ENCODE results near the gene MARCHF10. TPM values are rescaled to one million over a fixed set of nuclear protein-coding genes. Genes with fewer than 3 reads are reported as not detected.
A peak's percentile ranks its signal among the peaks of the same experiment; 100 is the strongest.
"Not testable (repeated sequence)": the region's sequence is repeated elsewhere in the genome, so short reads cannot be mapped to it uniquely, and the experiment has no call there.

The MARCHF10 gene
- total RNA-seq, 1 experiment from 2014 or later = not detected

- TF ChIP-seq, protein P1, sequence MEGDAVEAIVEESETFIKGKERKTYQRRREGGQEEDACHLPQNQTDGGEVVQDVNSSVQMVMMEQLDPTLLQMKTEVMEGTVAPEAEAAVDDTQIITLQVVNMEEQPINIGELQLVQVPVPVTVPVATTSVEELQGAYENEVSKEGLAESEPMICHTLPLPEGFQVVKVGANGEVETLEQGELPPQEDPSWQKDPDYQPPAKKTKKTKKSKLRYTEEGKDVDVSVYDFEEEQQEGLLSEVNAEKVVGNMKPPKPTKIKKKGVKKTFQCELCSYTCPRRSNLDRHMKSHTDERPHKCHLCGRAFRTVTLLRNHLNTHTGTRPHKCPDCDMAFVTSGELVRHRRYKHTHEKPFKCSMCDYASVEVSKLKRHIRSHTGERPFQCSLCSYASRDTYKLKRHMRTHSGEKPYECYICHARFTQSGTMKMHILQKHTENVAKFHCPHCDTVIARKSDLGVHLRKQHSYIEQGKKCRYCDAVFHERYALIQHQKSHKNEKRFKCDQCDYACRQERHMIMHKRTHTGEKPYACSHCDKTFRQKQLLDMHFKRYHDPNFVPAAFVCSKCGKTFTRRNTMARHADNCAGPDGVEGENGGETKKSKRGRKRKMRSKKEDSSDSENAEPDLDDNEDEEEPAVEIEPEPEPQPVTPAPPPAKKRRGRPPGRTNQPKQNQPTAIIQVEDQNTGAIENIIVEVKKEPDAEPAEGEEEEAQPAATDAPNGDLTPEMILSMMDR (IDR thresholded peaks at IDR 0.05; ENCODE audit: unreplicated experiment) = peak; percentile 17
- H3K27me3 Mint-ChIP-seq (ENCODE audit: insufficient read depth, unreplicated experiment) = no peaks in the 10 kb centered on the region
- no peaks in the 10 kb centered on the region for H3K9me3 Mint-ChIP-seq (ENCODE audit: unreplicated experiment)
- no TSS peak for BruUV-seq (replicated peaks)
- intact Hi-C loops (cut with micrococcal nuclease) = no loop called here
- H3K36me3 Mint-ChIP-seq (ENCODE audit: insufficient read depth, unreplicated experiment) = no peaks in the 10 kb centered on the region
- no peak overlapping the region for H3K27ac Mint-ChIP-seq (ENCODE audit: low read depth, unreplicated experiment)
- POLR2A ChIA-PET = interaction anchor here (0.5 kb wide), 1 partner anchor 647 kb away, joined by 3 read pairs; no protein-coding TSS in a partner anchor
- DNase-seq (ENCODE audit: unreplicated experiment) = no peak
- no peak overlapping the region for H3K4me3 Mint-ChIP-seq (ENCODE audit: unreplicated experiment)
- no peaks in the 10 kb centered on the region for H3K4me1 Mint-ChIP-seq (ENCODE audit: insufficient read depth, unreplicated experiment)
- CTCF ChIA-PET = interaction anchor here (0.7 to 2.8 kb wide), 3 partner anchors 10 to 53 kb away, joined by 3 to 9 read pairs (median 5); no protein-coding TSS in a partner anchor
These were observed 115.2 kb downstream of the MARCHF10 start for GRCh38 chr17:62692721-62693431.

- Mint-ChIP-seq H3K9me3 (ENCODE audit: unreplicated experiment) (no peaks in the 10 kb centered on the region), H3K27me3 (ENCODE audit: insufficient read depth, unreplicated experiment) (no peaks in the 10 kb centered on the region), H3K4me3 (ENCODE audit: unreplicated experiment) (no peak overlapping the region), H3K36me3 (ENCODE audit: insufficient read depth, unreplicated experiment) (no peaks in the 10 kb centered on the region), H3K4me1 (ENCODE audit: insufficient read depth, unreplicated experiment) (no peaks in the 10 kb centered on the region), H3K27ac (ENCODE audit: low read depth, unreplicated experiment) (no peak overlapping the region)
- BruUV-seq (replicated peaks) = no TSS peak
- TF ChIP-seq, protein P1 (IDR thresholded peaks at IDR 0.05; ENCODE audit: unreplicated experiment) = no peak
- DNase-seq (ENCODE audit: unreplicated experiment) = no peak
- CTCF ChIA-PET = interaction anchor here (2.8 kb wide), 1 partner anchor 20 kb away, joined by 9 read pairs; no protein-coding TSS in a partner anchor
- intact Hi-C loops (cut with micrococcal nuclease) = no loop called here
- POLR2A ChIA-PET = no interaction called here
These were observed 115.9 kb downstream of the MARCHF10 start for GRCh38 chr17:62692159-62692651.

- H3K36me3 Mint-ChIP-seq (ENCODE audit: insufficient read depth, unreplicated experiment); intact Hi-C loops (cut with micrococcal nuclease); POLR2A ChIA-PET; H3K4me1 Mint-ChIP-seq (ENCODE audit: insufficient read depth, unreplicated experiment); H3K27me3 Mint-ChIP-seq (ENCODE audit: insufficient read depth, unreplicated experiment); H3K27ac Mint-ChIP-seq (ENCODE audit: low read depth, unreplicated experiment); H3K4me3 Mint-ChIP-seq (ENCODE audit: unreplicated experiment); BruUV-seq (replicated peaks); DNase-seq (ENCODE audit: unreplicated experiment); H3K9me3 Mint-ChIP-seq (ENCODE audit: unreplicated experiment): not testable (repeated sequence)
- CTCF ChIA-PET = interaction anchor here (0.7 to 2.8 kb wide), 3 partner anchors 9 to 26 kb away, joined by 3 to 9 read pairs (median 3); no protein-coding TSS in a partner anchor
These were observed 116.6 kb downstream of the MARCHF10 start for GRCh38 chr17:62691589-62691915.

DNA sequence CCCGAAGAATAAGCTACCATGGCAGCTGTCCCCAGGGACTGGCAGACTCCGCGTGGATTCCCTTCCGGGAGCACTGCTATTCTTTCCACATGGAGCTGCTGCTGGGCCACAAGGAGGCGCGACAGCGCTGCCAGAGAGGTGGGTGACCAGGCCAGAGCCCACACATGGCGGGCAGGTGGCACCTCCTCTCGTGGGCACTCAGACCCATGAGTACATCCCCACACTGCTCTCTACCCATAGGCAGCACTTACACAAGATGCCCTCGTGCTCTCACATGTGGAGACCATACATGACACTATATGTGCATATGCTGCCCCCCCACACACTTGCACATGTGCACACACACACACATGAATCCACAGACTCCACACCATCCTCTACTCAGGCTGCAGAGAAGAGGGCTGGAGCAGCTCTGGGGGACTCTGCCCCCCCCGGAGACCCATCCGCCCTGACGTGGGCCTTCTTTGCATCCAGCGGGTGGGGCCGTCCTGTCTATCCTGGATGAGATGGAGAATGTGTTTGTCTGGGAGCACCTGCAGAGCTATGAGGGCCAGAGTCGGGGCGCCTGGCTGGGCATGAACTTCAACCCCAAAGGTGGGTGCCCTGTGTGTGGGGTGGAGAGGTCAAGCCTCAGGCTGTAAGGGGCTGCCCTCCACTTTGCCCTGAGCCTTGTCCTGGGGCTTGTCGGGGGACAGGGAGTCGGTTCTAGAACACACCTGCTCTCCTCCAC lies 117.8 kb downstream of the MARCHF10 start:
- BruUV-seq (replicated peaks) = no TSS peak
- CTCF ChIA-PET = interaction anchor here (0.6 to 2.8 kb wide), 3 partner anchors 10 to 540 kb away, joined by 3 to 9 read pairs (median 3); no protein-coding TSS in a partner anchor
- Mint-ChIP-seq H3K9me3 (ENCODE audit: unreplicated experiment) (no peaks in the 10 kb centered on the region), H3K27ac (ENCODE audit: low read depth, unreplicated experiment) (no peak overlapping the region), H3K4me1 (ENCODE audit: insufficient read depth, unreplicated experiment) (no peaks in the 10 kb centered on the region), H3K27me3 (ENCODE audit: insufficient read depth, unreplicated experiment) (no peaks in the 10 kb centered on the region), H3K36me3 (ENCODE audit: insufficient read depth, unreplicated experiment) (no peaks in the 10 kb centered on the region), H3K4me3 (ENCODE audit: unreplicated experiment) (no peak overlapping the region)
- intact Hi-C loops (cut with micrococcal nuclease) = no loop called here
- POLR2A ChIA-PET = interaction anchor here (0.7 kb wide), 2 partner anchors 273 to 278 kb away, joined by 3 read pairs; no protein-coding TSS in a partner anchor
- TF ChIP-seq, protein P1 (IDR thresholded peaks at IDR 0.05; ENCODE audit: unreplicated experiment) = no peak
- no peak for DNase-seq (ENCODE audit: unreplicated experiment)
